KMS-11 (cell line): Measurements from ENCODE around the gene CSF1R.

ENCODE experiments used
- H2AFZ ChIP-seq: fragments of 200-600 bp; sonication (generic); 2 replicates; pipeline ENCODE4 v1.6.1; 2016; ENCODE audit warnings: antibody characterized with exemption, mixed run types, low read depth
- H3K27ac ChIP-seq: fragments of 200-600 bp; sonication (generic); 2 replicates; pipeline ENCODE4 v1.6.1; 2016; ENCODE audit warnings: mild to moderate bottlenecking, mixed run types
- H3K27me3 ChIP-seq: fragments of 200-600 bp; sonication (generic); 2 replicates; pipeline ENCODE4 v1.6.1; 2017; ENCODE audit warnings: mild to moderate bottlenecking, low read depth, mixed run types, moderate library complexity; ENCODE audit not compliant: insufficient read depth
- H3K36me3 ChIP-seq: fragments of 200-600 bp; sonication (generic); 2 replicates; pipeline ENCODE4 v1.6.1; 2017; ENCODE audit warnings: mild to moderate bottlenecking, mixed run types; ENCODE audit not compliant: insufficient read depth
- H3K4me1 ChIP-seq: fragments of 200-600 bp; sonication (generic); 2 replicates; pipeline ENCODE4 v1.6.1; 2016; ENCODE audit warnings: mild to moderate bottlenecking, low read depth, mixed run types; ENCODE audit not compliant: poor library complexity, severe bottlenecking
- H3K4me2 ChIP-seq: fragments of 200-600 bp; sonication (generic); 2 replicates; pipeline ENCODE4 v1.7.0; 2016; ENCODE audit warnings: mild to moderate bottlenecking, mixed run types
- H3K4me3 ChIP-seq: fragments of 200-600 bp; sonication (generic); IDR thresholded peaks from 2 replicates; pipeline ENCODE4 v1.6.1; 2017; ENCODE audit warnings: low read depth, low read length, mixed read lengths; ENCODE audit not compliant: insufficient read depth
- H3K79me2 ChIP-seq: fragments of 200-600 bp; sonication (generic); 2 replicates; pipeline ENCODE4 v1.6.1; 2016; ENCODE audit warnings: low read depth, mixed run types; ENCODE audit not compliant: insufficient read depth
- H3K9ac ChIP-seq: fragments of 200-600 bp; sonication (generic); 2 replicates; pipeline ENCODE4 v1.6.1; 2016; ENCODE audit warnings: mild to moderate bottlenecking, mixed run types
- H4K20me1 ChIP-seq: fragments of 200-600 bp; sonication (generic); 2 replicates; pipeline ENCODE4 v1.6.1; 2016; ENCODE audit warnings: mild to moderate bottlenecking, mixed run types; ENCODE audit not compliant: insufficient read depth
- CTCF ChIP-seq: fragments of 200-600 bp; sonication (generic); conservative IDR thresholded peaks from 2 replicates; pipeline ENCODE4 v1.6.1; 2017; ENCODE audit warnings: low read depth, mild to moderate bottlenecking, antibody characterized with exemption, low read length, moderate library complexity, mixed read lengths

Gene CSF1R

GRCh38 chr5:150015415-150015814 lies 70.9 kb downstream of the CSF1R start:
- H3K79me2 ChIP-seq = no peaks in the 10 kb centered on the region
- H3K27me3 ChIP-seq = no peaks in the 10 kb centered on the region
- no peak for TF ChIP-seq CTCF
- H2AFZ ChIP-seq = no peak overlapping the region
- H4K20me1 ChIP-seq = no peaks in the 10 kb centered on the region
- no peak overlapping the region for H3K4me2 ChIP-seq
- H3K4me1 ChIP-seq = peaks cover 7% of the 10 kb centered on the region
- H3K27ac ChIP-seq = no peak overlapping the region
- H3K4me3 ChIP-seq = no peak overlapping the region
- H3K36me3 ChIP-seq = peaks cover 3% of the 10 kb centered on the region; the same call in 1 of the 2 replicates
- no peak overlapping the region for H3K9ac ChIP-seq

GRCh38 chr5:150014456-150014855 lies 71.9 kb downstream of the CSF1R start:
- no peak overlapping the region for H3K4me2 ChIP-seq
- no peak overlapping the region for H3K9ac ChIP-seq
- H3K4me1 ChIP-seq = no peaks in the 10 kb centered on the region
- no peak for TF ChIP-seq CTCF
- H2AFZ ChIP-seq = no peak overlapping the region
- H3K4me3 ChIP-seq = no peak overlapping the region
- H3K36me3 ChIP-seq = peaks cover 3% of the 10 kb centered on the region; the same call in 1 of the 2 replicates
- no peaks in the 10 kb centered on the region for H3K79me2 ChIP-seq
- H3K27me3 ChIP-seq = no peaks in the 10 kb centered on the region
- H4K20me1 ChIP-seq = no peaks in the 10 kb centered on the region
- H3K27ac ChIP-seq = no peak overlapping the region

GRCh38 chr5:150013931-150014330 lies 72.4 kb downstream of the CSF1R start:
- H3K36me3 ChIP-seq = peaks cover 3% of the 10 kb centered on the region; the same call in 1 of the 2 replicates
- no peaks in the 10 kb centered on the region for H3K79me2 ChIP-seq
- H4K20me1 ChIP-seq = no peaks in the 10 kb centered on the region
- H3K4me2 ChIP-seq = no peak overlapping the region
- no peak overlapping the region for H3K9ac ChIP-seq
- no peak for TF ChIP-seq CTCF
- no peaks in the 10 kb centered on the region for H3K4me1 ChIP-seq
- H3K4me3 ChIP-seq = no peak overlapping the region
- no peaks in the 10 kb centered on the region for H3K27me3 ChIP-seq
- H3K27ac ChIP-seq = no peak overlapping the region
- no peak overlapping the region for H2AFZ ChIP-seq

- Histone ChIP-seq H3K79me2 (no peaks in the 10 kb centered on the region), H2AFZ (no peak overlapping the region), H3K9ac (no peak overlapping the region)
Measured at GRCh38 chr5:150009671-150010387, 76.5 kb downstream of the CSF1R start.

More at GRCh38 chr5:150009671-150010387, 76.5 kb downstream of the CSF1R start:
- TF ChIP-seq CTCF = no peak
- Histone ChIP-seq H3K4me2 (no peak overlapping the region), H4K20me1 (no peaks in the 10 kb centered on the region), H3K36me3 (peaks cover 3% of the 10 kb centered on the region; the same call in 1 of the 2 replicates), H3K4me3 (no peak overlapping the region), H3K27ac (no peak overlapping the region), H3K27me3 (no peaks in the 10 kb centered on the region), H3K4me1 (no peaks in the 10 kb centered on the region)
